ACHN (cell line): Measurements from ENCODE around the gene CCDC120.

Source experiments
- DNase-seq: peaks from one replicate; pipeline ENCODE4 v3.0.0-alpha.2; 2015
- in situ Hi-C: cut with HindIII; loops from 2 replicates; pipeline ENCODE4 v1.10.0; 2017; ENCODE audit warnings: low sequenced_read_pairs, low pct_ligation_motif_present, low pct_unique_long_range_greater_than_20kb

Gene CCDC120

GRCh38 chrX:49079489-49080428 lies 21.0 kb downstream of the CCDC120 start, which contains the start of gene WDR45:
WDR45 (minus strand) TSS chrX:49079887; CDS start chrX:49078095, 1,792 bp downstream.
- in situ Hi-C loops = no loop called here
- DNase-seq = peak; percentile 63

DNA sequence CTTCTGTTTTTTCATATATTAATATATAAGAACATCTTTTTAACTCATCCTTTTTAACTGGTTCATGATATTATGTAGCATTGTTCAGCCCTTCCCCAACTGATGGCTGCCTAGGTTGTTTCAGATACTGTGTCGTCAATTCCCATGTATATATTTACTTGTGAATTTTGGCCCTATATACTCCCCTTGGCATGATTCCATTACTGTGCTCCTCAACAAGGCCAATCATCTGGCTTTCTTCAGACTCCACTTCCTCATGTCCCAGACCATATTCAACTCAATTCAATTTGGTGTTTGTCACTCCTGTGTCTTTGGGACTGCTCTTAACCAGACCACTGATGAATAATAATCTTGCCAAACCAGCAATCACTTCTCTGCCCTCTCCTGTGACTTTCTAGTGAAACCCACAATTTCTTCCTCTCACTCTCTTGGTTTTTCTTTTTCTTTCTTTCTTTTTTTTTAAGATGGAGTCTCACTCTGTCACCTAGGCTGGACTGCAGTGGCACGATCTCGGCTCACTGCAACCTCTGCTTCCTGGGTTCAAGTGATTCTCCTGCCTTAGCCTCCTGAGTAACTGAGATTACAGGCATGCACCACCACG lies 23.6 kb downstream of the CCDC120 start:
- no peak for DNase-seq
- in situ Hi-C loops = no loop called here

DNA sequence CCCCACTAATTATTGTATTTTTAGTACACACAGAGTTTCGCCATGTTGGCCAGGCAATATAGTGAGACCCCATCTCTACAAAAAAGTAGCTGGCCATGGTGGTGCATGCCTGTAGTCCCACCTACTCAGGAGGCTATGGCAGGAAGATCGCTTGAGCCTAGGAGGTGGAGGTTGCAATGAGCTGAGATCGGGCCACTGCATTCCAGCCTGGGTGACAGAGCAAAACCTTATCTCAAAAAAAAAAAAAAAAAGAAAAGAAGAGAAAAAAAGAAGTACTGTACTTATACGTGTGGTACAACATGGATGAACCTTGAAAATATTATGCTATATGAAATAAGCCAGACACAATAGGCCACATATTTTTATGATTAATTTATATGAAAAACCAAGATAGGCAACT lies 30.8 kb downstream of the CCDC120 start:
- in situ Hi-C loops = no loop called here
- no peak for DNase-seq

DNA sequence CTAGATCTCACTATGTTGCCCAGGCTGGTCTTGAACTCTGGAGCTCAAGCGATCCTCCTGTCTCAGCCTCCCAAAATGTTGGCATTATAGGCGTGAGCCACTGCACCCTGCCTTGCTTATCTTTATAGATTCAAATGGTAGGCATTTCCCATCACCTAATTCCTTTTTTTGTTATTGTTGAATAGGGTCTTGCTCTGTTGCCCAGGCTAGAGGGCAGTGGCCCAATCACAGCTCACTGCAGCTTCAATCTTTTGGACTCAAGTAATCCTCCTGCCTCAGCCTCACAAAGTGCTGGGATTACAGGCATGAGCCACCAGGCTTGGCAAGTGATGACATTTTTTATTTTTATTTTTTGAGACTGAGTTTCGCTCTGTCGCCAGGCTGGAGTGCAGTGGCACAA lies 37.6 kb downstream of the CCDC120 start:
- no peak for DNase-seq
- in situ Hi-C loops = no loop called here

GRCh38 chrX:49100704-49101628 lies 42.2 kb downstream of the CCDC120 start:
- peak; percentile 86 for DNase-seq
- in situ Hi-C loops = no loop called here

DNA sequence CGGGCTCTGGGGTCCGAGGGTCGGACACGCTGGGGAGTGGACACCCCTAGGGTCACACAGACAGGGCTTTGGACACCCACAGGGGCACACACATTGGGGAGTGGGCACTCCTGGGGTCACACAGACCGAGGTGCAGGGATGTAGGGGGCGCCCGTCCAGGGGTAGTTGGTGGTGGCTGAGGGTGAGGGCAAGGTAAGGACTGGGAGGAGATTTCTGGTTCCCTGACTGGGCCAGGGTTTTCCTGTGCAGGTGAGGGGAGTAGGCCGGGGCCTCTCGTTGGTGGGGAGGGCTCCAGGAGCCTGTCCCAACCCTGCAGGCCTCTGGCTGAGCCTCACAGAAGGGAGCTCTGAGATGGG lies 42.8 kb downstream of the CCDC120 start:
- in situ Hi-C loops = no loop called here
- DNase-seq = no peak

GRCh38 chrX:49102190-49102589 lies 43.4 kb downstream of the CCDC120 start:
- in situ Hi-C loops = no loop called here
- DNase-seq = no peak

DNA sequence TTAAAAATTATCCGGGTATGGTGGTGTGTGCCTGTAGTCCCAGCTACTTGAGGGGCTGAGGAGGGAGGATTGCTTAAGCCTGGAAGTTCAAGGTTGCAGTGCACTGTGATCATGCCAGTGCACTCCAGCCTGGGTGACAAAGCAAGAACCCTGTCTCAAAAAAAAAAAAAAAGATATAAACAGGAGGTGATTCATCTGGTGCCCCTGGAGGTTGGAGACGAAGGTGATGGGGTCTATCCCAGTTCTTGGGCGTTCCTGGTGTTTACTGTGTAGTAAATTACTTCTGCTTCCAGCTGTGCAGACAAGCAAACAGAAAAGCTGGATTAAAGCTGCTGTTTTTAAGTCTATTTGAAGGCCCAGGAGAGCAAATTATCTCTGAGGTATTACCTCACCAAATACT lies 44.8 kb downstream of the CCDC120 start:
- in situ Hi-C loops = no loop called here
- no peak for DNase-seq

GRCh38 chrX:49106296-49106695 lies 47.5 kb downstream of the CCDC120 start:
- in situ Hi-C loops = no loop called here
- DNase-seq = no peak

DNA sequence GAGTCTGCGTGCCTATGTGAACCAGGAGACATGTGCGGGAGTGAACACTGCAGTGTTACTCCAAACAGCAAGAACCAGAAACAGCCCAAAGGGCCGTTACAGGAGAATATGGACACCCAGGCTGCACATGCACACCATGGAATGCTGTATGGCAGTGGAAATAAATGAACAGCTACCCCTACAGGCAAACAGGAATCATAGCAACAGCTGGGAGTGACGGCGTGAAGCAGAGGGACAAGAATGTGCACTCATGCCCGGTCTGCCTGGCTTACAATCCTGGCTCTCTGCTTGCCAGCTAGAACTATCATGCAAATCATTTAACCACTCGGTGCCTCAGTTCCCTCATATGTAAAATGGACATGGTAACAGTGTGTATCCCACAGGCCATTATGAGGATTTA lies 48.1 kb downstream of the CCDC120 start:
- DNase-seq = peak; percentile 39
- in situ Hi-C loops = no loop called here

DNA sequence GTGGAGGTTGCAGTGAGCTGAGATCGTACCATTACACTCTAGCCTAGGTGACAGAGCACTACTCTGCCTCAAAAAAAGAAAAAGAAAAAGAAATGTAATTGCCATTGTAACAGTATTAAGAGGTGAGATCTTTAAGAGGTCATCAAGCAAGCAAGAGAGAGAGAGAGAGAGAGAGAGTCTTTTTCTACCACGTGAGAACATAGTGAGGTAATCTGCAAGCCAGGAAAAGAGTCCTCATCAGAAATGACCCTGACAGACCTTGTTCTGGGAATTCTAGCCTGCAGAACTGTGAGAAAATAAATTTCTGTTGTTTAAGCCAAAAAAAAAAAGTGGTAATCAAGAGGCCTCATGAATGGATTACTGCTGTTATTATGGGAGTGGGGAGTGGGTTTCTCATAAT lies 49.8 kb downstream of the CCDC120 start:
- in situ Hi-C loops = no loop called here

GRCh38 chrX:49110417-49110816 lies 51.6 kb downstream of the CCDC120 start:
- in situ Hi-C loops = no loop called here

More for the DNA sequence above, 49.8 kb downstream of the CCDC120 start:
- no peak for DNase-seq

DNA sequence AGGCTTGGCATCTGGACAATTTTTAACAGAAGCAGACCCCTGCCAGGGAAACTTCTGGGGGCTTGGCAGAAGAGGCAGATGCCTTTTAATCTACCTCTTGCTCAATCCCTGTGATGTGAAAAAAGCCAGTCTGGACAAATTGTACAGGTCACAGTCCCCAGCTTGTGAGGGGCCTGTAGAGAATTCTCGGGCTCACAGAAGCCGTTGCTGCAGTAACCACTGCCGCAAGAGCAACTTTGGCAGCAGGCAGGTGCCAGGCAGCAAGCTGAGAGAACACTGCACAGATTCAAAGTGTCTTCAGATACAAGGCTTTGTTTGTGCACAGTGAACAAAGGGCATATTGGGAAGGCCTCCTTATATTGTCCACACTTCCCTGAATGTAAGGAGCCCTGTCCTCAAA lies 53.0 kb downstream of the CCDC120 start:
- in situ Hi-C loops = no loop called here
- no peak for DNase-seq

More at GRCh38 chrX:49110417-49110816, 51.6 kb downstream of the CCDC120 start:
- no peak for DNase-seq

DNA sequence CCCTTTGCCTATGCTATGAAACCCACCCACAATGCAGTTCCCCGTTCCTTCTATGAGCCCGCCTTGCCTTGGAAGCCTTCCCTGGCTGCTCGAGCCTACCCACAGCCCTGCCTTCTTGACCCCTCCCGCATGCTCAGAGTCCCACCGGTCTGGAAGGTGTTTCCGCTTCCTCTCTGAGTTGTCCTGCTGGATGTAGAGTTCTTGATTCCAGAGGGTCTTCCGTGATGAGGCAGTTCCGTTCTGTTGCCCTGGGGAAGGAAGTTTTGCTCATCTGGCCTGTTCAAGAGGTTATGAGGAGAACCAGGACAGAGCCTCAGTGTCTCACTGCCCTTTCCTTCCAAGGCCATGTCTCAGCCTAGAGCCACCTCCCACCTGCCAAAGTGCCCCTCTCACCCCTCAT lies 57.3 kb downstream of the CCDC120 start:
- in situ Hi-C loops = no loop called here
- no peak for DNase-seq

- no peak for DNase-seq
- in situ Hi-C loops = no loop called here
Measured at GRCh38 chrX:49116716-49117115, 57.9 kb downstream of the CCDC120 start.

GRCh38 chrX:49117581-49117980 lies 58.8 kb downstream of the CCDC120 start:
- no peak for DNase-seq
- in situ Hi-C loops = no loop called here
